Stimulated activated naive CD8-positive, alpha-beta T cell treated with anti-CD3 and anti-CD28 coated beads, Interleukin-15, amount 100 ng/mL, for 72 hours (primary cell): ENCODE measurements around the gene NCOA1.
"Not testable (repeated sequence)": the region's sequence is repeated elsewhere in the genome, so short reads cannot be mapped to it uniquely, and the experiment has no call there.

Experiments used
- ATAC-seq: fragments of 150-1000 bp; cut with Tn5 transposase; 2 replicates; pipeline ENCODE4 v1.10.0; 2021; ENCODE audit warnings: mild to moderate bottlenecking, moderate library complexity
- DNase-seq, 2 donors: peaks; one replicate each; pipeline ENCODE4 v3.0.0; 2021 to 2022
- H3K27ac Mint-ChIP-seq, 2 donors: one replicate each; pipeline ENCODE4 v1.8.0; 2022; ENCODE audit warnings: mild to moderate bottlenecking in 2 of 2, mixed read lengths in 2 of 2, moderate library complexity in 2 of 2
- H3K27me3 Mint-ChIP-seq: one replicate; pipeline ENCODE4 v1.8.0; 2022; ENCODE audit warnings: mixed read lengths
- H3K4me1 Mint-ChIP-seq: one replicate; pipeline ENCODE4 v1.8.0; 2022; ENCODE audit warnings: mild to moderate bottlenecking, mixed read lengths
- H3K4me3 Mint-ChIP-seq, 2 donors: one replicate each; pipeline ENCODE4 v1.8.0; 2022; ENCODE audit warnings: mild to moderate bottlenecking in 2 of 2, mixed read lengths in 2 of 2, moderate library complexity in 1 of 2
- H3K9me3 Mint-ChIP-seq, 2 donors: one replicate each; pipeline ENCODE4 v1.8.0; 2022; ENCODE audit warnings: mixed read lengths in 2 of 2

NCOA1 gene

GRCh38 chr2:24468453-24468852 is 22.6 kb upstream of the NCOA1 start:
- not testable (repeated sequence) for H3K27me3 Mint-ChIP-seq, H3K4me1 Mint-ChIP-seq, ATAC-seq, H3K9me3 Mint-ChIP-seq, H3K27ac Mint-ChIP-seq, DNase-seq, H3K4me3 Mint-ChIP-seq

DNA sequence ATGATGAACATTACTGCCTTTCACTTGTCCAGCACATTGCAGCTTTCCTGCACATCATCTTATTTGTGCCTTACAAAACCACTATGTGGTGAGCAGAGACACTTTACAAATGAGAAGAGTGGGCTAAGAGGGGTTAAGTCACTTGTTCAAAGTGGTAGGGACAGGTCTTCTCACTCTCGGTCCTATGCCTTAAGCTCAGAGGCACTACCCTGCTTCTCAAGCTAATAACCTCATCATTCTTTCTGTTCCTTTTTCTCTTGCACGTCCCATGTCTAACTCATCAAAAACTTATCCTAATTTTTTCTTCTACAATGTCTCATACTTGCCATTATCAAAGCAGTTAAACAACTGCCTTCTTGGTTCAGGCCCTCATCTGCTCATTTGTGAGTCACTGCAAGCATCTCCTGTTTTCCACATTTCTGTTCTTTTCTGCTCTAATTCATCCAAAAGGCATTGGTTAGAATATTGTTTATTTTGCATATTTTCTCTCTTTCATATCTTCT is 21.9 kb upstream of the NCOA1 start:
- no peaks in the 10 kb centered on the region for H3K9me3 Mint-ChIP-seq
- no peak for DNase-seq
- H3K4me1 Mint-ChIP-seq = no peaks in the 10 kb centered on the region
- ATAC-seq = no peak
- H3K27me3 Mint-ChIP-seq = peaks cover 6% of the 10 kb centered on the region
- H3K27ac Mint-ChIP-seq = no peak overlapping the region
- no peak overlapping the region for H3K4me3 Mint-ChIP-seq

DNA sequence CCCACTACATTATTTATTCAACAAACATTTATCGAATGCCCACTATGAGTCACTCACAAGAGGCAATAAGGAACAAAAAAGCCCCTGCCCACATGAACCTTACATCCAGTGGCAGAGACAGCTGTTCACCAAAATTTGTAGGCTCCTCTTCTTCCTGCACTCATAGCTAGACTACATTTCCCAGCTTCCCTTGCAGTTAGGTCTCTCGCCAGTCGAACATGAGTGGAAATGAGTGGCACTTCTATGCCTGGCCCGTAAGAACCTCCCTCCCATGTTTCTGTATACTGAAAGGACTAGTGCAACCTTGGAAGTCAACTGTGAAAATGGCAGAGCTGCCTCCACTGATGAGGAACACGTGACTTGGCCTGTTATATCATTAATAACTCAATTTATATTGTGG is 19.4 kb upstream of the NCOA1 start:
- Mint-ChIP-seq H3K27me3 (peaks cover 6% of the 10 kb centered on the region), H3K9me3 (no peaks in the 10 kb centered on the region), H3K4me3 (no peak overlapping the region), H3K27ac (no peak overlapping the region), H3K4me1 (no peaks in the 10 kb centered on the region)
- no peak for DNase-seq
- no peak for ATAC-seq

DNA sequence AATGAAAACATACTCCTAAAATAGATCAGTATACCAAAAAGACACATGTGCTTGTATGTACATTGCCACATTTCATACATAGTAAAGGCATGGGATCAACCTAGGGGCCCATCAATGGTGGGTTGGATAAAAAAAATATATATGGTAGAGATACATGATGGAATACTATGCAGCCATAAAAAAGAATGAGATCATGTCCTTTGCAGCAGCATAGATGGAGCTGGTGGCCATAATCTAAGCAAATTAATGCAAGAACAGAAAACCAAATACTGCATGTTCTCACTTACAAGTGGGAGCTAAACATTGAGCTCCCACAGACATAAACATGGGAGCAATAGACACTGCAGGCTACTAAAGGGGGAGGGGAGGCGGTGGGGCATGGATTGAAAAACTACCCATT is 18.6 kb upstream of the NCOA1 start:
- Mint-ChIP-seq H3K27me3 (no peaks in the 10 kb centered on the region), H3K4me1 (no peaks in the 10 kb centered on the region), H3K4me3 (no peak overlapping the region), H3K27ac (no peak overlapping the region), H3K9me3 (no peaks in the 10 kb centered on the region)
- no peak for DNase-seq
- no peak for ATAC-seq

- ATAC-seq = no peak
- DNase-seq = no peak
- Mint-ChIP-seq H3K27ac (no peak overlapping the region), H3K4me1 (no peaks in the 10 kb centered on the region), H3K27me3 (no peaks in the 10 kb centered on the region), H3K9me3 (no peaks in the 10 kb centered on the region), H3K4me3 (no peak overlapping the region)
These were observed 17.4 kb upstream of the NCOA1 start for GRCh38 chr2:24473626-24474025.

GRCh38 chr2:24474053-24474452 is 17.0 kb upstream of the NCOA1 start:
- Mint-ChIP-seq H3K4me1 (no peaks in the 10 kb centered on the region), H3K27me3 (no peaks in the 10 kb centered on the region), H3K27ac (no peak overlapping the region), H3K4me3 (no peak overlapping the region), H3K9me3 (no peaks in the 10 kb centered on the region)
- ATAC-seq (no peak), DNase-seq (no peak)

DNA sequence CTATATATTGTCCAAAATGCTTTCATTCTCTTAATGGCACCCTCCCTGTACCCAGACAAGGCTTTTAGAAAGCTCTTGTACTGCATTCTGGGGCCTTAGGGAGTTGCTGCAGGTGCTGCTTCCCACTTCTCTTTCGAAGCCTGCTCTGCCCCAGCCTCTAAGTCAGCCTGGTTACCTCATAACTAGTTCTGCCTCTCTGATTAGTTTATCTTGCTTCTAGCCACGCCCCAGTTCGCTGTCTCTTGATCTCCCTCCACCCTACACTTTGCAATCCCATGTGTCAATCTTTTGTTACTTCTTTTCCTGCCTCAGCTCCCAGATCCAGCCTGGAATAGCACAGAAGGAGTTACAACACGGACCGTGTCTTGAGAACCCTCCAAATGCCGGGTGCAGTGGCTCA is 13.8 kb upstream of the NCOA1 start:
- no peak for ATAC-seq
- H3K4me3 Mint-ChIP-seq = no peak overlapping the region
- H3K27ac Mint-ChIP-seq = no peak overlapping the region
- no peaks in the 10 kb centered on the region for H3K27me3 Mint-ChIP-seq
- no peak for DNase-seq
- no peaks in the 10 kb centered on the region for H3K4me1 Mint-ChIP-seq
- H3K9me3 Mint-ChIP-seq = no peaks in the 10 kb centered on the region

DNA sequence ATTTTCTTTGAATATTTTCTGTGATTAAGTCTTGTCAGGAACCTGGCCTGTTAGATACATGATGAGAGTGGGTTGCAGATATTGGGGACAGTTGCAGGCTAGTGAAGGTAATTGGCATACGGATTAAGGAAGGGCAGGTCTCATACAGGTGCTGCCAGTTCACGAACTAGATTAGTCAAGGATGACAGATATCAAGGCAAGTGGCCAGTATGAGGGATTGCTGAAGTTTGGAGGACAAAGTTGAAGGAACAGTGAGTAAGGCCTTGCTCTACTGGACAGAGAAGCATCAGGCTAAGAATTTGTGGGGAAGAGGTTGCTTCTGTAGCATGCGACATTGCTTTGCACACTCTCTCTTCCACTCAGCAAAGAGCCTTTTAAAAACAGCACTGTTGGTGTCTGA is 12.8 kb upstream of the NCOA1 start:
- ATAC-seq (no peak), DNase-seq (no peak)
- H3K4me3 Mint-ChIP-seq = no peak overlapping the region
- H3K27me3 Mint-ChIP-seq = no peaks in the 10 kb centered on the region
- H3K4me1 Mint-ChIP-seq = no peaks in the 10 kb centered on the region
- H3K9me3 Mint-ChIP-seq = no peaks in the 10 kb centered on the region
- H3K27ac Mint-ChIP-seq = no peak overlapping the region

- ATAC-seq = no peak
- H3K27me3 Mint-ChIP-seq = no peaks in the 10 kb centered on the region
- no peaks in the 10 kb centered on the region for H3K4me1 Mint-ChIP-seq
- H3K9me3 Mint-ChIP-seq = peaks cover 0 to 8% of the 10 kb centered on the region in 2 donors
- H3K27ac Mint-ChIP-seq = no peak overlapping the region
- no peak overlapping the region for H3K4me3 Mint-ChIP-seq
- no peak for DNase-seq
These were observed 10.8 kb upstream of the NCOA1 start for GRCh38 chr2:24480245-24480644.

GRCh38 chr2:24482251-24482971 is 8.6 kb upstream of the NCOA1 start:
- Mint-ChIP-seq H3K9me3 (peaks cover 0 to 8% of the 10 kb centered on the region in 2 donors), H3K4me1 (no peaks in the 10 kb centered on the region), H3K27ac (no peak overlapping the region), H3K4me3 (no peak overlapping the region), H3K27me3 (no peaks in the 10 kb centered on the region)
- DNase-seq (no peak), ATAC-seq (no peak)

- H3K27ac Mint-ChIP-seq = no peak overlapping the region
- H3K27me3 Mint-ChIP-seq = no peaks in the 10 kb centered on the region
- H3K4me1 Mint-ChIP-seq = no peaks in the 10 kb centered on the region
- ATAC-seq (no peak), DNase-seq (no peak)
- H3K9me3 Mint-ChIP-seq = peaks cover 0 to 8% of the 10 kb centered on the region in 2 donors
- H3K4me3 Mint-ChIP-seq = no peak overlapping the region
These were observed 8.1 kb upstream of the NCOA1 start for GRCh38 chr2:24482972-24483300.

- not testable (repeated sequence) for H3K4me3 Mint-ChIP-seq, DNase-seq, H3K27me3 Mint-ChIP-seq, H3K27ac Mint-ChIP-seq, H3K4me1 Mint-ChIP-seq, ATAC-seq, H3K9me3 Mint-ChIP-seq
These were observed 6.4 kb upstream of the NCOA1 start for GRCh38 chr2:24484677-24485076.

DNA sequence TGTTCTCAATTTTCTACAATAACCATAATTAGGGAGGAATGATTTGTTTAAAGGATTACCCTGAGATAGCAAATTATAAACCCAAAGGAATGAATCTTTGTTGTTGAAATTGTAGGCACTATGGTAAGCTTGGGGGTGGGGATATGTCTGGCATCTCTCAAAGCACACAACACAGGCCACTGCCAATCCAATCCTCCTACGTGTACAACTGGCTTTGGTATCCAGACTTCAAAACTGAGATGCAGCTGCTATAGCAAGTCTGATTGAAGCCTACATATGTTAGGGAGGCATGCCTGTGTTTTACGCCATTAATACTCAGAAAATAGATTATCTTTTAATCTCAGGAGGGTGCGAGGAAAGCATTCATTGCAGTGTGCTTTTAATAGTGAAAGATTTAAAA is 5.9 kb upstream of the NCOA1 start:
- peaks cover 12% of the 10 kb centered on the region for H3K4me1 Mint-ChIP-seq
- DNase-seq (no peak), ATAC-seq (no peak)
- peaks cover 0 to 8% of the 10 kb centered on the region in 2 donors for H3K9me3 Mint-ChIP-seq
- no peaks in the 10 kb centered on the region for H3K27me3 Mint-ChIP-seq
- H3K27ac Mint-ChIP-seq = no peak overlapping the region
- no peak overlapping the region for H3K4me3 Mint-ChIP-seq

- Mint-ChIP-seq H3K27ac (no peak overlapping the region), H3K27me3 (no peaks in the 10 kb centered on the region), H3K4me1 (peaks cover 18% of the 10 kb centered on the region), H3K4me3 (no peak overlapping the region), H3K9me3 (peaks cover 0 to 8% of the 10 kb centered on the region in 2 donors)
- DNase-seq (no peak), ATAC-seq (no peak)
These were observed 4.3 kb upstream of the NCOA1 start for GRCh38 chr2:24486636-24487205.

- H3K4me1 Mint-ChIP-seq = peaks cover 44% of the 10 kb centered on the region
- no peaks in the 10 kb centered on the region for H3K27me3 Mint-ChIP-seq
- peak overlapping the region; percentile 98 to 99 for H3K4me3 Mint-ChIP-seq
- DNase-seq (no peak), ATAC-seq (no peak)
- H3K27ac Mint-ChIP-seq = peak overlapping the region; percentile 99
- H3K9me3 Mint-ChIP-seq = peaks cover 0 to 3% of the 10 kb centered on the region in 2 donors
These were observed 1.4 kb upstream of the NCOA1 start for GRCh38 chr2:24489465-24490180.

DNA sequence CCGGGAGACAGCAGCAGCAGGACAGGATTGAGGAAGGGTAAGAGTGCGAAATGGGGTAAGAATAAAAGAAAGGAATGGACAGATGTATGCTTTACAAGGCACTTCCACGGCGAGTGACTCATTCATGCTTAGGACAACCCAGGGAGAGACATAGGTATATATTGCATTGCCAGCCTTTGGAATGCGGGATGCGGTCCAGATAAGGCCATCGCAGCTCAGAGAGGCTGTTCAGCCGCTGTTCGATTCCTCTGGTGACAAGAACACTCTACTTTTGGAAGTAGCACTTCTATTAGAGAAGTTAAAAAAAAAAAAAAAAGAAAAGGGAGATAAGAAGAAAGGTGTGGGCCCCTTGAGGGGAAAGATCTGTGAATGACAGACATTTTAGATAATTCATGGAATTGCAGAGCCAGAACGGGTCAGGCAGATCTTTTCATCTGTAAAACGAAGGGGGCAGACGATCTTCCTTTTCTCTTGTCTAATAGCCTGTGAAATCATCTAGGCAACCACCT is 819 bp upstream of the NCOA1 start:
- ATAC-seq = no peak
- no peaks in the 10 kb centered on the region for H3K27me3 Mint-ChIP-seq
- peak in 1 of 2 donors; percentile 10 for DNase-seq

More for the DNA sequence above, 819 bp upstream of the NCOA1 start:
- Mint-ChIP-seq H3K4me3 (peak overlapping the region; percentile 98 to 99), H3K9me3 (no peaks in the 10 kb centered on the region), H3K4me1 (peaks cover 45% of the 10 kb centered on the region), H3K27ac (peak overlapping the region; percentile 99)
